ENCODE results near the gene HSPA14.
"Not testable (repeated sequence)": the region's sequence is repeated elsewhere in the genome, so short reads cannot be mapped to it uniquely, and the experiment has no call there.

HSPA14 gene

GRCh38 chr10:14859775-14860174 lies 21.7 kb downstream of the HSPA14 start:
- Histone ChIP-seq H3K27me3 (replicated peaks; ENCODE audit: insufficient read depth, low read length) (no peaks in the 10 kb centered on the region), H3K79me2 (ENCODE audit: low read length) (peaks cover 7% of the 10 kb centered on the region; the same call in 1 of the 2 replicates), H3K4me3 (ENCODE audit: low read length) (no peak overlapping the region), H3K27ac (ENCODE audit: low read length) (no peak overlapping the region), H3K4me2 (ENCODE audit: low read depth, low read length) (no peak overlapping the region), H4K20me1 (ENCODE audit: insufficient read depth, low read length) (no peaks in the 10 kb centered on the region), H2AFZ (ENCODE audit: low read length) (no peak overlapping the region), H3K9ac (ENCODE audit: low read length) (no peak overlapping the region), H3K4me1 (ENCODE audit: low read length) (peaks cover 16% of the 10 kb centered on the region; the same call in 1 of the 2 replicates), H3K36me3 (replicated peaks; ENCODE audit: insufficient read depth, low read length) (no peaks in the 10 kb centered on the region; the same call in 1 of the 2 replicates), H3K9me3 (replicated peaks; ENCODE audit: insufficient read depth, low read length) (no peaks in the 10 kb centered on the region), H3F3A (ENCODE audit: insufficient read depth, low read length) (peaks cover 4% of the 10 kb centered on the region; the same call in 1 of the 2 replicates), H3K9me2 (replicated peaks; ENCODE audit: insufficient read depth, low read length) (no peaks in the 10 kb centered on the region)
- DNase-seq, result no peak
- TF ChIP-seq CTCF (IDR thresholded peaks at IDR 0.05; ENCODE audit: low read length) (no peak), EZH2 (optimal IDR thresholded peaks at IDR 0.05; ENCODE audit: low read depth, low read length) (no peak)

- Histone ChIP-seq H3K4me1 (ENCODE audit: low read length) (peaks cover 16% of the 10 kb centered on the region; the same call in 1 of the 2 replicates), H3K27ac (ENCODE audit: low read length) (no peak overlapping the region), H4K20me1 (ENCODE audit: insufficient read depth, low read length) (no peaks in the 10 kb centered on the region), H3F3A (ENCODE audit: insufficient read depth, low read length) (peaks cover 4% of the 10 kb centered on the region; the same call in 1 of the 2 replicates), H3K9ac (ENCODE audit: low read length) (no peak overlapping the region), H3K27me3 (replicated peaks; ENCODE audit: insufficient read depth, low read length) (no peaks in the 10 kb centered on the region), H3K9me3 (replicated peaks; ENCODE audit: insufficient read depth, low read length) (no peaks in the 10 kb centered on the region), H2AFZ (ENCODE audit: low read length) (no peak overlapping the region), H3K4me3 (ENCODE audit: low read length) (no peak overlapping the region), H3K36me3 (replicated peaks; ENCODE audit: insufficient read depth, low read length) (no peaks in the 10 kb centered on the region), H3K4me2 (ENCODE audit: low read depth, low read length) (no peak overlapping the region), H3K79me2 (ENCODE audit: low read length) (peaks cover 7% of the 10 kb centered on the region; the same call in 1 of the 2 replicates), H3K9me2 (replicated peaks; ENCODE audit: insufficient read depth, low read length) (no peaks in the 10 kb centered on the region)
- TF ChIP-seq CTCF (IDR thresholded peaks at IDR 0.05; ENCODE audit: low read length) (no peak), EZH2 (optimal IDR thresholded peaks at IDR 0.05; ENCODE audit: low read depth, low read length) (no peak), EZH2phosphoT487 (IDR thresholded peaks at IDR 0.05; ENCODE audit: low read length) (no peak)
- DNase-seq, result no peak
Observed at GRCh38 chr10:14860791-14861190, 22.7 kb downstream of the HSPA14 start.

- not testable (repeated sequence) for H3K4me1 ChIP-seq (ENCODE audit: low read length); H3K27me3 ChIP-seq (replicated peaks; ENCODE audit: insufficient read depth, low read length); H3K9me3 ChIP-seq (replicated peaks; ENCODE audit: insufficient read depth, low read length); H3K4me2 ChIP-seq (ENCODE audit: low read depth, low read length); H3K9ac ChIP-seq (ENCODE audit: low read length); DNase-seq; H4K20me1 ChIP-seq (ENCODE audit: insufficient read depth, low read length); H3K27ac ChIP-seq (ENCODE audit: low read length); H3F3A ChIP-seq (ENCODE audit: insufficient read depth, low read length); H3K4me3 ChIP-seq (ENCODE audit: low read length); H3K9me2 ChIP-seq (replicated peaks; ENCODE audit: insufficient read depth, low read length); H2AFZ ChIP-seq (ENCODE audit: low read length); H3K36me3 ChIP-seq (replicated peaks; ENCODE audit: insufficient read depth, low read length)
- H3K79me2 ChIP-seq (ENCODE audit: low read length), result peaks cover 13% of the 10 kb centered on the region; the same call in 1 of the 2 replicates
Observed at GRCh38 chr10:14864466-14864865, 26.4 kb downstream of the HSPA14 start.

- not testable (repeated sequence) for H3K4me3 ChIP-seq (ENCODE audit: low read length); H3K9me3 ChIP-seq (replicated peaks; ENCODE audit: insufficient read depth, low read length); H3K4me2 ChIP-seq (ENCODE audit: low read depth, low read length); H4K20me1 ChIP-seq (ENCODE audit: insufficient read depth, low read length); H3K27me3 ChIP-seq (replicated peaks; ENCODE audit: insufficient read depth, low read length); H3K27ac ChIP-seq (ENCODE audit: low read length); H3K9ac ChIP-seq (ENCODE audit: low read length); H3F3A ChIP-seq (ENCODE audit: insufficient read depth, low read length); DNase-seq; H2AFZ ChIP-seq (ENCODE audit: low read length); H3K4me1 ChIP-seq (ENCODE audit: low read length); H3K9me2 ChIP-seq (replicated peaks; ENCODE audit: insufficient read depth, low read length); H3K36me3 ChIP-seq (replicated peaks; ENCODE audit: insufficient read depth, low read length)
- peaks cover 12% of the 10 kb centered on the region; the same call in 1 of the 2 replicates for H3K79me2 ChIP-seq (ENCODE audit: low read length)
Observed at GRCh38 chr10:14864871-14865270, 26.8 kb downstream of the HSPA14 start.
